Endothelial cell of umbilical vein (primary cell): ENCODE data around the gene LRP1. TPM values are rescaled to one million over a fixed set of nuclear protein-coding genes. Genes with fewer than 3 reads are reported as not detected.

ENCODE experiments used
- BruUV-seq: library from RNA; stranded (reverse); fragments of 400-500 nt; replicated peaks from 2 replicates; lab custom pipeline; 2021; lab: Mats Ljungman, UMichigan
- CTCF ChIA-PET: fragments of 300-600, 350-600 bp; sonication (Branson Sonifier 250); formaldehyde crosslinking; loops from one replicate; lab custom pipeline; 2021; ENCODE audit warnings: antibody characterized with exemption, inconsistent platforms; lab: Charles Lee
- POLR2A ChIA-PET: fragments of 300-600, 350-600 bp; sonication (Branson Sonifier 250); formaldehyde crosslinking; loops from one replicate; lab custom pipeline; 2021; ENCODE audit warnings: antibody characterized with exemption, inconsistent platforms; lab: Charles Lee
- DNase-seq: peaks from one replicate; pipeline ENCODE4 v3.0.0-alpha.2; 2011; ENCODE audit warnings: low read depth, low spot score
- FAIRE-seq: peaks from 2 replicates; lab custom pipeline; 2011; peaks lifted over from hg19 to GRCh38; lab: Jason Lieb, UNC
- H2AFZ ChIP-seq: 2 replicates; pipeline ENCODE4 v1.6.0; 2012; ENCODE audit warnings: low read depth, low read length, control low read depth, inconsistent platforms
- H3K27ac ChIP-seq: 2 replicates; pipeline ENCODE4 v1.5.1; 2011; ENCODE audit warnings: low read depth, mild to moderate bottlenecking, control low read depth, low read length, moderate library complexity; ENCODE audit not compliant: insufficient read depth
- H3K27me3 ChIP-seq, 2 experiments: 2 replicates each; pipeline versions ENCODE4 v1.6.0 to v1.6.1; 2011; ENCODE audit warnings: low read length in 2 of 2, mixed read lengths in 1 of 2; ENCODE audit not compliant: control insufficient read depth in 2 of 2, insufficient read depth in 2 of 2
- H3K36me3 ChIP-seq, 2 experiments: 2 replicates in 1 of 2; 3 replicates in 1 of 2; pipeline ENCODE4 v1.5.1; 2011; ENCODE audit warnings: low read length in 2 of 2, mild to moderate bottlenecking in 1 of 2, moderate library complexity in 1 of 2; ENCODE audit not compliant: control insufficient read depth in 2 of 2, insufficient read depth in 2 of 2; ENCODE audit errors: extremely low read depth in 1 of 2
- H3K4me1 ChIP-seq: 3 replicates; pipeline ENCODE4 v1.5.1; 2011; ENCODE audit warnings: mild to moderate bottlenecking, low read length; ENCODE audit not compliant: control insufficient read depth, insufficient read depth; ENCODE audit errors: extremely low read depth
- H3K4me2 ChIP-seq: 2 replicates; pipeline ENCODE4 v1.6.1; 2011; ENCODE audit warnings: low read length, control low read depth, mixed read lengths; ENCODE audit not compliant: insufficient read depth
- H3K4me3 ChIP-seq, 3 experiments: fragments of 200-600 bp in 1 of 3; sonication (generic), shearing (Covaris generic) in 1 of 3; replicated peaks in 1 of 3; 2 replicates each; pipeline ENCODE4 v1.5.1; 2011 to 2016; ENCODE audit warnings: control low read depth in 3 of 3, low read length in 3 of 3, mild to moderate bottlenecking in 2 of 3, inconsistent platforms in 1 of 3, low read depth in 1 of 3, moderate library complexity in 1 of 3; ENCODE audit not compliant: insufficient read depth in 1 of 3
- H3K79me2 ChIP-seq: 2 replicates; pipeline ENCODE4 v1.6.0; 2012; ENCODE audit warnings: low read length, inconsistent platforms; ENCODE audit not compliant: control insufficient read depth, insufficient read depth
- H3K9ac ChIP-seq: replicated peaks from 2 replicates; pipeline ENCODE3; 2011; ENCODE audit warnings: low read length, control low read depth; ENCODE audit not compliant: insufficient read depth; ENCODE audit errors: extremely low read depth
- H3K9me1 ChIP-seq: replicated peaks from 3 replicates; pipeline ENCODE4 v1.6.0; 2011; ENCODE audit warnings: mild to moderate bottlenecking, low read length; ENCODE audit not compliant: control insufficient read depth, insufficient read depth; ENCODE audit errors: extremely low read depth
- H3K9me3 ChIP-seq: replicated peaks from 2 replicates; pipeline ENCODE4 v1.5.1; 2012; ENCODE audit warnings: low read length, inconsistent platforms; ENCODE audit not compliant: control insufficient read depth, insufficient read depth
- H4K20me1 ChIP-seq: replicated peaks from 2 replicates; pipeline ENCODE3; 2011; ENCODE audit warnings: mild to moderate bottlenecking, low read length; ENCODE audit not compliant: control insufficient read depth, insufficient read depth; ENCODE audit errors: extremely low read depth
- CTCF ChIP-seq, 2 donors: IDR thresholded peaks; 1 replicate in 1 of 2; 2 replicates in 1 of 2; pipeline ENCODE4 v1.5.1; 2011; ENCODE audit warnings: low read length in 2 of 2, mild to moderate bottlenecking in 2 of 2, moderate library complexity in 2 of 2, control low read depth in 1 of 2, inconsistent platforms in 1 of 2, low read depth in 1 of 2; ENCODE audit not compliant: insufficient read depth in 1 of 2; ENCODE audit errors: extremely low read depth in 1 of 2
- EZH2 ChIP-seq: IDR thresholded peaks from 2 replicates; pipeline ENCODE4 v1.6.1; 2012; ENCODE audit warnings: borderline replicate concordance, low read depth, mild to moderate bottlenecking, moderate library complexity, low read length, inconsistent platforms; ENCODE audit not compliant: severe bottlenecking
- FOS ChIP-seq: IDR thresholded peaks from 2 replicates; pipeline ENCODE4 v1.6.1; 2011; ENCODE audit warnings: mild to moderate bottlenecking, low read length, moderate library complexity, borderline replicate concordance; ENCODE audit not compliant: insufficient read depth
- GATA2 ChIP-seq: IDR thresholded peaks from 2 replicates; pipeline ENCODE4 v1.7.0; 2011; ENCODE audit warnings: low read depth, mild to moderate bottlenecking, moderate library complexity, mixed read lengths, low read length; ENCODE audit not compliant: insufficient read length, insufficient read depth
- JUN ChIP-seq: IDR thresholded peaks from 2 replicates; pipeline ENCODE4 v1.6.1; 2011; ENCODE audit warnings: borderline replicate concordance, low read depth; ENCODE audit not compliant: insufficient read length, insufficient read depth
- MAX ChIP-seq: IDR thresholded peaks from 2 replicates; pipeline ENCODE4 v1.6.1; 2011; ENCODE audit not compliant: insufficient read depth, insufficient read length
- MYC ChIP-seq: IDR thresholded peaks from one replicate; pipeline ENCODE4 v1.6.1; 2011; ENCODE audit warnings: mild to moderate bottlenecking, low read depth, low read length
- POLR2A ChIP-seq: IDR thresholded peaks from 2 replicates; pipeline ENCODE4 v1.6.1; 2012; ENCODE audit warnings: low read depth, mild to moderate bottlenecking, control low read depth, low read length
- POLR2AphosphoS5 ChIP-seq: IDR thresholded peaks from 2 replicates; pipeline ENCODE4 v1.6.1; 2012; ENCODE audit warnings: low read depth, mild to moderate bottlenecking, control low read depth, low read length, moderate library complexity; ENCODE audit not compliant: insufficient read depth
- dilution Hi-C: fragments of 300-500 bp; cut with MboI; formaldehyde crosslinking; loops from one replicate; pipeline ENCODE4 v1.15.0; 2019; ENCODE audit warnings: low sequenced_read_pairs; ENCODE audit not compliant: extremely low pct_ligation_motif_present
- intact Hi-C: fragments of 100-400 bp; cut with micrococcal nuclease; formaldehyde crosslinking; loops from one replicate; pipeline ENCODE4 v1.10.0; 2022
- polyA plus RNA-seq, 4 experiments: library from polyadenylated mRNA; depleted of rRNA in 3 of 4; stranded (reverse) in 3 of 4; unstranded in 1 of 4; fragments of >200 nt; gene quantifications; 2 replicates each; pipeline versions ENCODE4 v1.2.1 to v1.2.3, GENCODE V29; 2011 to 2012; ENCODE audit warnings: missing spikeins in 1 of 4
- total RNA-seq: library from RNA; stranded (reverse); gene quantifications from 2 replicates; pipeline ENCODE4 v1.2.3, GENCODE V29; 2021

Gene LRP1
- total and polyA plus RNA-seq, 2 donors (not counting 3 experiments of a cell fraction or from before 2014, with no cell fraction given) = 1.6 to 4.6 TPM

- Histone ChIP-seq H3K36me3 (no peaks in the 10 kb centered on the region), H3K79me2 (no peaks in the 10 kb centered on the region), H2AFZ (no peak overlapping the region), H4K20me1 (no peaks in the 10 kb centered on the region), H3K4me2 (no peak overlapping the region), H3K9me3 (no peaks in the 10 kb centered on the region), H3K27me3 (peaks cover 4 to 8% of the 10 kb centered on the region in 2 experiments), H3K4me1 (peaks cover 2% of the 10 kb centered on the region), H3K27ac (no peak overlapping the region), H3K4me3 (no peak overlapping the region), H3K9ac (no peak overlapping the region), H3K9me1 (no peaks in the 10 kb centered on the region)
- ChIA-PET POLR2A (interaction anchor here (0.6 kb wide), 1 partner anchor 31 kb away, joined by 4 read pairs; no protein-coding TSS in a partner anchor), CTCF (no interaction called here)
- dilution Hi-C loops = no loop called here
- no TSS peak for BruUV-seq
- FAIRE-seq (no peak), DNase-seq (no peak)
- no peak for TF ChIP-seq GATA2
- TF ChIP-seq JUN = no peak
- no peak for TF ChIP-seq EZH2
- no peak for TF ChIP-seq POLR2AphosphoS5
- no peak for TF ChIP-seq MYC
- no peak for TF ChIP-seq POLR2A
- TF ChIP-seq FOS = no peak
- TF ChIP-seq MAX = no peak
- no peak for TF ChIP-seq CTCF (IDR thresholded peaks at IDR 0.05; ENCODE audit: extremely low read depth in 1 of 2, insufficient read depth in 1 of 2, low read depth in 1 of 2, low read length in 2 of 2)
- intact Hi-C loops = no loop called here
These were observed 15.2 kb downstream of the LRP1 start for GRCh38 chr12:57143454-57143853.
